ENCODE data around the gene ANXA10. TPM values are rescaled to one million over a fixed set of nuclear protein-coding genes. Genes with fewer than 3 reads are reported as not detected.

ANXA10 gene
- total RNA-seq, 1 donor from 2014 or later: not detected

- DNase-seq (ENCODE audit: low spot score): no peak
- no peaks in the 10 kb centered on the region for H3K36me3 Mint-ChIP-seq (ENCODE audit: low read depth)
- TF ChIP-seq, protein P1, sequence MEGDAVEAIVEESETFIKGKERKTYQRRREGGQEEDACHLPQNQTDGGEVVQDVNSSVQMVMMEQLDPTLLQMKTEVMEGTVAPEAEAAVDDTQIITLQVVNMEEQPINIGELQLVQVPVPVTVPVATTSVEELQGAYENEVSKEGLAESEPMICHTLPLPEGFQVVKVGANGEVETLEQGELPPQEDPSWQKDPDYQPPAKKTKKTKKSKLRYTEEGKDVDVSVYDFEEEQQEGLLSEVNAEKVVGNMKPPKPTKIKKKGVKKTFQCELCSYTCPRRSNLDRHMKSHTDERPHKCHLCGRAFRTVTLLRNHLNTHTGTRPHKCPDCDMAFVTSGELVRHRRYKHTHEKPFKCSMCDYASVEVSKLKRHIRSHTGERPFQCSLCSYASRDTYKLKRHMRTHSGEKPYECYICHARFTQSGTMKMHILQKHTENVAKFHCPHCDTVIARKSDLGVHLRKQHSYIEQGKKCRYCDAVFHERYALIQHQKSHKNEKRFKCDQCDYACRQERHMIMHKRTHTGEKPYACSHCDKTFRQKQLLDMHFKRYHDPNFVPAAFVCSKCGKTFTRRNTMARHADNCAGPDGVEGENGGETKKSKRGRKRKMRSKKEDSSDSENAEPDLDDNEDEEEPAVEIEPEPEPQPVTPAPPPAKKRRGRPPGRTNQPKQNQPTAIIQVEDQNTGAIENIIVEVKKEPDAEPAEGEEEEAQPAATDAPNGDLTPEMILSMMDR (IDR thresholded peaks at IDR 0.05): no peak
- no peak overlapping the region for H3K27ac Mint-ChIP-seq (ENCODE audit: unreplicated experiment)
- no peak overlapping the region for H3K4me3 Mint-ChIP-seq (ENCODE audit: unreplicated experiment)
- H3K27me3 Mint-ChIP-seq (ENCODE audit: low read depth): peaks cover 4% of the 10 kb centered on the region
- peaks cover 5% of the 10 kb centered on the region for H3K9me3 Mint-ChIP-seq (ENCODE audit: low read depth)
- H3K4me1 Mint-ChIP-seq (ENCODE audit: low read depth): no peaks in the 10 kb centered on the region
Measured at GRCh38 chr4:168097161-168097560, 4.8 kb downstream of the ANXA10 start.

DNA sequence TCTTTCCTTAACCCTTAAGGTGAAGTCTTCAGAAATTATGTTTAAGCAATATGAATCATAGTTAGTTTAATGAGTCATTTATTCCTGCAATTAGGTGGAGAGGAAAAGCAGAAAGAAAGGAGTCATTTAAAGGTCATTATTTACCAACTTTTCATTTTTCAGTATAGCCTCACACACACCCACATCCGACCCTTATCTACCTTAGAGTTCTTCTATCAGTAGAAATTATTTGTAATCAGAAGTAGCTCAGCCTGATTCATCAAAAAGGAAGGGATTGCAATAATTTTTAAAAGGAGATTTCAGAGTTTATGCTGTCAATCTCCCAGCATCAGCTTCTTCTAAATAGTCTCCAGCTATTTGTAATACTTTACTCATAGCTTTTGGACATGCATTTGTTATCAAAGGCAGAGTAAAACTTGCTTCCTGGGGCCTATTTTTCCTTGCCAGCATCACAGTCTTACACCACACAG, 5.9 kb downstream of the ANXA10 start:
- Mint-ChIP-seq H3K4me1 (ENCODE audit: low read depth) (no peaks in the 10 kb centered on the region), H3K36me3 (ENCODE audit: low read depth) (no peaks in the 10 kb centered on the region), H3K27me3 (ENCODE audit: low read depth) (no peaks in the 10 kb centered on the region), H3K9me3 (ENCODE audit: low read depth) (peaks cover 5% of the 10 kb centered on the region), H3K4me3 (ENCODE audit: unreplicated experiment) (no peak overlapping the region), H3K27ac (ENCODE audit: unreplicated experiment) (no peak overlapping the region)
- TF ChIP-seq, protein P1 (IDR thresholded peaks at IDR 0.05): no peak
- no peak for DNase-seq (ENCODE audit: low spot score)

- TF ChIP-seq, protein P1 (IDR thresholded peaks at IDR 0.05): no peak
- Mint-ChIP-seq H3K4me3 (ENCODE audit: unreplicated experiment) (no peak overlapping the region), H3K27me3 (ENCODE audit: low read depth) (no peaks in the 10 kb centered on the region), H3K36me3 (ENCODE audit: low read depth) (no peaks in the 10 kb centered on the region), H3K4me1 (ENCODE audit: low read depth) (no peaks in the 10 kb centered on the region), H3K27ac (ENCODE audit: unreplicated experiment) (no peak overlapping the region), H3K9me3 (ENCODE audit: low read depth) (peaks cover 5% of the 10 kb centered on the region)
- DNase-seq (ENCODE audit: low spot score): no peak
Measured at GRCh38 chr4:168099195-168099594, 6.9 kb downstream of the ANXA10 start.

DNA sequence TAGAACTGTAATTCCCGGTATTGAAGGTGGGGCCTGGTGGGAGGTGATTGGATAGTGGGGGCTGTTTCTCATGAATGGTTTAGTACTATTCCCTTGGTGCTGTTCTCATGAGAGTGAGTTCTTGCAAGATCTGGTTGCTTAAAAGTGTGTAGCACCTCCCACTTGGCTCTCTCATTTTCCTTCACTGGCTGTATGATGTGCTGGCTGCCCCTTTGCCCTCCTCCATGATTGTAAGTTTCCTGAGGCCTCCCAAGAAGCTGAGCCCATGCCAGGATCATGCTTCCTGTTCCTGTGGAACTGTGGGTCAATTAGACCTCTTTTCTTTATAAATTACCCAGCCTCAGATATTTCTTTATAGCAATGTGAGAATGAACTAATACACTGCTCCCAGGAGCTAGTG, 8.7 kb downstream of the ANXA10 start:
- TF ChIP-seq, protein P1 (IDR thresholded peaks at IDR 0.05): no peak
- H3K4me1 Mint-ChIP-seq (ENCODE audit: low read depth): no peaks in the 10 kb centered on the region
- no peak overlapping the region for H3K4me3 Mint-ChIP-seq (ENCODE audit: unreplicated experiment)
- no peak overlapping the region for H3K27ac Mint-ChIP-seq (ENCODE audit: unreplicated experiment)
- H3K36me3 Mint-ChIP-seq (ENCODE audit: low read depth): no peaks in the 10 kb centered on the region
- no peak for DNase-seq (ENCODE audit: low spot score)
- no peaks in the 10 kb centered on the region for H3K27me3 Mint-ChIP-seq (ENCODE audit: low read depth)
- H3K9me3 Mint-ChIP-seq (ENCODE audit: low read depth): peaks cover 11% of the 10 kb centered on the region

DNA sequence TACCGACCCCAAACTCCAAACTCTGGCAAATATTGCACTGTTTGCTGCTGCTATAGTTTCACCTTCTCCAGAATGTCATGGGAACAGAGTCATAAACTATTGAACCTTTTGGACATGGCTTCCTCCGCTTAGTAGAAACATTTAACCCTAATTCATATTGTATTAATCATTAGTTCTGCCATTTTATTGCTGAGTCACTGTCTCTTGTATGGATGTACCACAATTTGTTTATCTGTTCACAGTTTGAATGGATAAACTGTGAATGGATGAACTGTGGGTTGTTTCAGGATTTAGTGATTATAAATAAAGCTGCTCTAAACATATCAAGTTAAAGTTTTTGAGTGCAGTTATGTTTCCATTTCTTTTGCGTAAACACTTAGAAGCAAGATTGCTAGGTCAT, 10.1 kb downstream of the ANXA10 start:
- peaks cover 4% of the 10 kb centered on the region for H3K27me3 Mint-ChIP-seq (ENCODE audit: low read depth)

More for the DNA sequence above, 10.1 kb downstream of the ANXA10 start:
- DNase-seq (ENCODE audit: low spot score): no peak
- TF ChIP-seq, protein P1 (IDR thresholded peaks at IDR 0.05): no peak
- no peaks in the 10 kb centered on the region for H3K4me1 Mint-ChIP-seq (ENCODE audit: low read depth)
- H3K36me3 Mint-ChIP-seq (ENCODE audit: low read depth): no peaks in the 10 kb centered on the region
- H3K4me3 Mint-ChIP-seq (ENCODE audit: unreplicated experiment): no peak overlapping the region
- peaks cover 11% of the 10 kb centered on the region for H3K9me3 Mint-ChIP-seq (ENCODE audit: low read depth)
- no peak overlapping the region for H3K27ac Mint-ChIP-seq (ENCODE audit: unreplicated experiment)
